Loucy (cell line): ENCODE measurements around the gene ACSBG1.

Source experiments
- EZH2phosphoT487 ChIP-seq: fragments of 200-600 bp; IDR thresholded peaks from 2 replicates; pipeline ENCODE4 v1.6.1; 2018; ENCODE audit warnings: antibody characterized with exemption, mild to moderate bottlenecking, moderate library complexity, borderline replicate concordance
- TF ChIP-seq, protein P1 (sequence below): fragments of 200-600 bp; sonication (generic); conservative IDR thresholded peaks from 2 replicates; pipeline ENCODE4 v1.5.1; 2014; ENCODE audit warnings: mild to moderate bottlenecking, antibody characterized with exemption, low read length

DNA sequence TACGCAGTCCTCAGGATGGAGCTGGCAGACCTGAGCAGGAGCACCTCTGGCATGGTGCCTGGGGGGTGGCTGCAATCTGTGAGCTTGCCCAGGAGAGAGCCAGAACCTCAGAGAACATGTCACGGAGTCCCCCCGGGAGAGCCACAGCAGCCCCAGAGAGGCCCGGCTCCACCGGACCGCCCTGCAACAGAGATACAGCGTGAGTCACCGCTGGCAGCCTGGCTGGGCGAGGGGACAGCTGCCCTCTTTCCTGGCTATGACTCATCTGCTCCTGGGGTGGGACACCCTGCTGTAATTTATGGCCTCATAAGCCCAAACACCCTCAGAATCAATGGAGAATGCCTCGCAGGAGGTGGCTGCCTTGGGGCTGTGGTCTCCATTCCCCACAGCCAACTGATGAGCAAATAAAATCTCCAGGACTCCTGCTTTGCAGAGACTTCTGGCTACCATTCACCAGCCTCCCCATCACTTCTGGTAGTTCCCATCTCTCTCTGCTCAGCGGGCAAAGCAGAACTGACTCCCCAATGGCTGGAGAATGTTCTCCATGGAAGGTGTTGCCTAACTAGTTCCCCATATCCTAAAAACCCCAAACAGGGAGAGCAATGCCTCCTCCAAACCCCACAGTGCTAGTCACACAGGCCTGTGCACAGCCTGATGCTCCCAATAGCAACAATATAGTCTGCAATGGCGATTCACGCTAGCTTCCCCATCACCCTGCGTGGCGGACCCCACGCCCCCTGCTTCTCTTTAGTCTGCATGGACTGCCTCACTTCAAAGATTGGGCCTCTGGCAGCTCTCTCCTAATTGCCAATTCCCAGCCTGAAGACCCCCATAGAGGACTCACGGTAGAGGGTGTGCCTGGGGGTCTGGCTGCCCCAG is 21.6 kb downstream of the ACSBG1 start:
- TF ChIP-seq, protein P1, sequence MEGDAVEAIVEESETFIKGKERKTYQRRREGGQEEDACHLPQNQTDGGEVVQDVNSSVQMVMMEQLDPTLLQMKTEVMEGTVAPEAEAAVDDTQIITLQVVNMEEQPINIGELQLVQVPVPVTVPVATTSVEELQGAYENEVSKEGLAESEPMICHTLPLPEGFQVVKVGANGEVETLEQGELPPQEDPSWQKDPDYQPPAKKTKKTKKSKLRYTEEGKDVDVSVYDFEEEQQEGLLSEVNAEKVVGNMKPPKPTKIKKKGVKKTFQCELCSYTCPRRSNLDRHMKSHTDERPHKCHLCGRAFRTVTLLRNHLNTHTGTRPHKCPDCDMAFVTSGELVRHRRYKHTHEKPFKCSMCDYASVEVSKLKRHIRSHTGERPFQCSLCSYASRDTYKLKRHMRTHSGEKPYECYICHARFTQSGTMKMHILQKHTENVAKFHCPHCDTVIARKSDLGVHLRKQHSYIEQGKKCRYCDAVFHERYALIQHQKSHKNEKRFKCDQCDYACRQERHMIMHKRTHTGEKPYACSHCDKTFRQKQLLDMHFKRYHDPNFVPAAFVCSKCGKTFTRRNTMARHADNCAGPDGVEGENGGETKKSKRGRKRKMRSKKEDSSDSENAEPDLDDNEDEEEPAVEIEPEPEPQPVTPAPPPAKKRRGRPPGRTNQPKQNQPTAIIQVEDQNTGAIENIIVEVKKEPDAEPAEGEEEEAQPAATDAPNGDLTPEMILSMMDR, result no peak
- no peak for TF ChIP-seq EZH2phosphoT487
